Stimulated activated memory B cell treated with anti-CD40 and anti-IgM and Interleukin-4, amounts not matched to agents 10 μg/mL and 1 μg/mL and 100 μg/mL, for 72 hours (primary cell): ENCODE data around the gene TMEM163.
A peak's percentile ranks its signal among the peaks of the same experiment; 100 is the strongest.
"Not testable (repeated sequence)": the region's sequence is repeated elsewhere in the genome, so short reads cannot be mapped to it uniquely, and the experiment has no call there.

Experiments
- ATAC-seq: fragments of 150-1000 bp; cut with Tn5 transposase; 2 replicates; pipeline ENCODE4 v1.10.0; 2021
- H3K27ac Mint-ChIP-seq: one replicate; pipeline ENCODE4 v1.8.0; 2022; ENCODE audit warnings: mild to moderate bottlenecking, mixed read lengths
- H3K27me3 Mint-ChIP-seq: one replicate; pipeline ENCODE4 v1.8.0; 2022; ENCODE audit warnings: mixed read lengths
- H3K36me3 Mint-ChIP-seq: one replicate; pipeline ENCODE4 v1.8.0; 2022; ENCODE audit warnings: mixed read lengths
- H3K4me1 Mint-ChIP-seq: one replicate; pipeline ENCODE4 v1.8.0; 2022; ENCODE audit warnings: mixed read lengths
- H3K4me3 Mint-ChIP-seq: one replicate; pipeline ENCODE4 v1.8.0; 2022; ENCODE audit warnings: mild to moderate bottlenecking, moderate library complexity, mixed read lengths
- H3K9me3 Mint-ChIP-seq: one replicate; pipeline ENCODE4 v1.8.0; 2022; ENCODE audit warnings: mixed read lengths

TMEM163 gene

GRCh38 chr2:134507697-134508096 lies 211.1 kb downstream of the TMEM163 start:
- ATAC-seq = no peak
- Mint-ChIP-seq H3K27ac (no peak overlapping the region), H3K9me3 (no peaks in the 10 kb centered on the region), H3K4me1 (no peaks in the 10 kb centered on the region), H3K4me3 (no peak overlapping the region), H3K36me3 (peaks cover 10% of the 10 kb centered on the region), H3K27me3 (no peaks in the 10 kb centered on the region)

- not testable (repeated sequence) for H3K27me3 Mint-ChIP-seq, H3K9me3 Mint-ChIP-seq, H3K36me3 Mint-ChIP-seq, ATAC-seq, H3K4me1 Mint-ChIP-seq, H3K27ac Mint-ChIP-seq, H3K4me3 Mint-ChIP-seq
These were observed 211.6 kb downstream of the TMEM163 start for GRCh38 chr2:134507159-134507558.

- H3K36me3 Mint-ChIP-seq = peaks cover 5% of the 10 kb centered on the region
- H3K9me3 Mint-ChIP-seq = no peaks in the 10 kb centered on the region
- H3K4me3 Mint-ChIP-seq = no peak overlapping the region
- H3K27me3 Mint-ChIP-seq = no peaks in the 10 kb centered on the region
- ATAC-seq = no peak
- H3K27ac Mint-ChIP-seq = no peak overlapping the region
- H3K4me1 Mint-ChIP-seq = no peaks in the 10 kb centered on the region
These were observed 213.4 kb downstream of the TMEM163 start for GRCh38 chr2:134505446-134505845.

GRCh38 chr2:134504586-134505336 lies 214.0 kb downstream of the TMEM163 start:
- Mint-ChIP-seq H3K4me3 (no peak overlapping the region), H3K4me1 (no peaks in the 10 kb centered on the region), H3K27ac (no peak overlapping the region), H3K27me3 (no peaks in the 10 kb centered on the region), H3K36me3 (peaks cover 5% of the 10 kb centered on the region), H3K9me3 (no peaks in the 10 kb centered on the region)
- ATAC-seq = no peak

- H3K27me3 Mint-ChIP-seq = no peaks in the 10 kb centered on the region
- H3K36me3 Mint-ChIP-seq = peaks cover 5% of the 10 kb centered on the region
- H3K9me3 Mint-ChIP-seq = no peaks in the 10 kb centered on the region
- no peak overlapping the region for H3K4me3 Mint-ChIP-seq
- no peak for ATAC-seq
- no peak overlapping the region for H3K27ac Mint-ChIP-seq
- H3K4me1 Mint-ChIP-seq = no peaks in the 10 kb centered on the region
These were observed 216.7 kb downstream of the TMEM163 start for GRCh38 chr2:134502104-134502503.

- no peaks in the 10 kb centered on the region for H3K4me1 Mint-ChIP-seq
- H3K9me3 Mint-ChIP-seq = no peaks in the 10 kb centered on the region
- no peak for ATAC-seq
- H3K27ac Mint-ChIP-seq = no peak overlapping the region
- no peak overlapping the region for H3K4me3 Mint-ChIP-seq
- H3K27me3 Mint-ChIP-seq = no peaks in the 10 kb centered on the region
- H3K36me3 Mint-ChIP-seq = peaks cover 5% of the 10 kb centered on the region
These were observed 217.2 kb downstream of the TMEM163 start for GRCh38 chr2:134501476-134502091.

GRCh38 chr2:134500211-134500935 lies 218.4 kb downstream of the TMEM163 start:
- no peak overlapping the region for H3K4me3 Mint-ChIP-seq
- no peaks in the 10 kb centered on the region for H3K9me3 Mint-ChIP-seq
- ATAC-seq = no peak
- H3K27ac Mint-ChIP-seq = no peak overlapping the region
- H3K4me1 Mint-ChIP-seq = no peaks in the 10 kb centered on the region
- H3K36me3 Mint-ChIP-seq = peaks cover 5% of the 10 kb centered on the region
- no peaks in the 10 kb centered on the region for H3K27me3 Mint-ChIP-seq

GRCh38 chr2:134499307-134499926 lies 219.4 kb downstream of the TMEM163 start:
- Mint-ChIP-seq H3K36me3 (peaks cover 5% of the 10 kb centered on the region), H3K4me3 (no peak overlapping the region), H3K27ac (no peak overlapping the region), H3K9me3 (no peaks in the 10 kb centered on the region), H3K4me1 (no peaks in the 10 kb centered on the region), H3K27me3 (no peaks in the 10 kb centered on the region)
- no peak for ATAC-seq

GRCh38 chr2:134498654-134499053 lies 220.1 kb downstream of the TMEM163 start:
- ATAC-seq = no peak
- Mint-ChIP-seq H3K4me1 (no peaks in the 10 kb centered on the region), H3K36me3 (peaks cover 4% of the 10 kb centered on the region), H3K9me3 (no peaks in the 10 kb centered on the region), H3K27me3 (no peaks in the 10 kb centered on the region), H3K27ac (no peak overlapping the region), H3K4me3 (no peak overlapping the region)

- H3K4me1 Mint-ChIP-seq = no peaks in the 10 kb centered on the region
- H3K4me3 Mint-ChIP-seq = no peak overlapping the region
- ATAC-seq = no peak
- H3K36me3 Mint-ChIP-seq = no peaks in the 10 kb centered on the region
- no peaks in the 10 kb centered on the region for H3K27me3 Mint-ChIP-seq
- H3K27ac Mint-ChIP-seq = no peak overlapping the region
- H3K9me3 Mint-ChIP-seq = no peaks in the 10 kb centered on the region
These were observed 225.0 kb downstream of the TMEM163 start for GRCh38 chr2:134493797-134494196.

- H3K27me3 Mint-ChIP-seq = no peaks in the 10 kb centered on the region
- no peaks in the 10 kb centered on the region for H3K36me3 Mint-ChIP-seq
- H3K9me3 Mint-ChIP-seq = no peaks in the 10 kb centered on the region
- H3K4me3 Mint-ChIP-seq = no peak overlapping the region
- ATAC-seq = no peak
- no peaks in the 10 kb centered on the region for H3K4me1 Mint-ChIP-seq
- H3K27ac Mint-ChIP-seq = no peak overlapping the region
These were observed 226.9 kb downstream of the TMEM163 start for GRCh38 chr2:134491771-134492441.

- Mint-ChIP-seq H3K4me1 (no peaks in the 10 kb centered on the region), H3K36me3 (no peaks in the 10 kb centered on the region), H3K9me3 (no peaks in the 10 kb centered on the region), H3K4me3 (no peak overlapping the region), H3K27ac (no peak overlapping the region), H3K27me3 (no peaks in the 10 kb centered on the region)
- ATAC-seq = peak; percentile 34
These were observed 227.8 kb downstream of the TMEM163 start for GRCh38 chr2:134491022-134491421.

- no peak for ATAC-seq
- Mint-ChIP-seq H3K9me3 (no peaks in the 10 kb centered on the region), H3K27ac (no peak overlapping the region), H3K4me3 (no peak overlapping the region), H3K36me3 (no peaks in the 10 kb centered on the region), H3K27me3 (no peaks in the 10 kb centered on the region), H3K4me1 (no peaks in the 10 kb centered on the region)
These were observed 228.2 kb downstream of the TMEM163 start for GRCh38 chr2:134490559-134490958.

GRCh38 chr2:134489732-134490384 lies 228.9 kb downstream of the TMEM163 start:
- H3K36me3 Mint-ChIP-seq = no peaks in the 10 kb centered on the region
- H3K9me3 Mint-ChIP-seq = no peaks in the 10 kb centered on the region
- ATAC-seq = no peak
- H3K4me1 Mint-ChIP-seq = no peaks in the 10 kb centered on the region
- H3K4me3 Mint-ChIP-seq = no peak overlapping the region
- H3K27ac Mint-ChIP-seq = no peak overlapping the region
- H3K27me3 Mint-ChIP-seq = no peaks in the 10 kb centered on the region
